HG03457 (cell line): ENCODE data around the gene ZNF367.
"Not testable (repeated sequence)": the region's sequence is repeated elsewhere in the genome, so short reads cannot be mapped to it uniquely, and the experiment has no call there.

ENCODE experiments used
- ATAC-seq: cut with Tn5 transposase; IDR thresholded peaks from one replicate; pipeline ENCODE4 v1.9.1; 2021; ENCODE audit warnings: moderate number of reproducible peaks; ENCODE audit not compliant: unreplicated experiment

ZNF367 gene

DNA sequence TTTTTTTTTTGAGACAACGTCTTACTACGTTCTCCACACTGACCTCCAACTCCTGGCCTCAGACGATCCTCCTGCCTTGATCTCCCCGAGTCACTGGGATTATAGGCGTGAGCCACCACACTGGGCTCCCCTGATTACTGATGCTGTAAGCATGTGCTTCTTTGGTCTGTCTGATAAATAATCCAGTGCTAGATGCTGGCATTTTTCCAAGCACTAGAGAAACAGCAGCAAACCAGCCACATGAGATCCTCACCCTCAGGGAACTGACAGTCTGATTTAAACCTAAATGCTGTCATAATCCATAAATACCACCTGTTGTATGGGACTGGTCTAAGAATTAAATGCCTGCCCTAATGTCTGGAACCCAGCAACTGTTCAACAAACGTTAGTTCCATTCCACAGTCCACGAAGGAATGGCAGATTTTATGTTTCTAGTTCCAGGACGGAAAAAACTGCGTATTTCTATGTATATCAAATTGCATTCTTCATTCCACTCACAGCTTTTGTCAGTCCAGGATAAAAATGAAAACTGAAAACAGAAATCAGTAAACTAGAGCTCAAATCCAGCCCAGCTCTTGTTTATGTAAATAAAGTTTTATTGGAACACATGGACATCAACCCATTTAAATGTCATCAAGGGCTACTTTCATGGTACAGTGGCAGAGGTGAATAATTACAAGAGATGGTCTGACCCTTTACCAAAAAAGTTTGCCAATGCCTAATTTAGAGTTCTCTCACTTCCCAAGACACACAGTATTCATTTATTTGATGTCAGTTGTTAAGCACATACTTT is 54.8 kb downstream of the ZNF367 start:
- no peak for ATAC-seq

DNA sequence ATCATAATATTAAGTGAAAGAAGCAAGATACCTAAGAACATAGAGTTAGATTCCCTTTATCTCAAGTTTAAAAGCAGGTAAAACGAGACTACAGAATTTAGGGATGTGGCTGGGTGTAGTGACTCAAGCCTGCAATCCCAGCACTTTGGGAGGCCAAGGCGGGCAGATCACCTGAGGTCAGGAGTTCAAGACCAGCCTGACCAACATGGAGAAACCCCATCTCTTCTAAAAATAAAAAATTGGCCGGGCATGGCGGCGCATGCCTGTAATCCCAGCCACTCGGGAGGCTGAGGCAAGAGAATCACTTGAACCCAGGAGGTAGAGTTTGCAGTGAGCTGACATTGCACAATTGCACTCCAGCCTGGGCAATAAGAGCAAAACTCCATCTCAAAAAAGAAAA is 56.1 kb downstream of the ZNF367 start:
- not testable (repeated sequence) for ATAC-seq

DNA sequence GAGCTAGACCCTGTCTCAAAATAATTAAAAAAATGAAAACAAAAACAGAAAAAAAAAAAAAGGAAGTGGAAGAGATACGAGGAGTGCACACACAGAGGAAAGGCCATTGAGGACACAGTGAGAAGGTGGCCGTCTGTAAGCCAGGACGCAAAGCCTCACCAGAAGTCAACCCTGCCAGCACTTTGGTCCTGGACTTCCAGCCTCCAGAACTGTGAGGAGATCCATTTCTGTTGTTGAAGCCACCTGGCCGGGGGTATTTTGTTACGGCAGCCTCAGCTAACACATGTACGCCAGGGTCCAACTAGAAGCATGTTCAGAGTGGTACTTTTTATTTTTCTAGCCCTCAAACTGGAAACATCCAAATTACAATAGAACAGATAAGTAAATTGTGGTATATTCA is 56.5 kb downstream of the ZNF367 start:
- ATAC-seq = no peak

DNA sequence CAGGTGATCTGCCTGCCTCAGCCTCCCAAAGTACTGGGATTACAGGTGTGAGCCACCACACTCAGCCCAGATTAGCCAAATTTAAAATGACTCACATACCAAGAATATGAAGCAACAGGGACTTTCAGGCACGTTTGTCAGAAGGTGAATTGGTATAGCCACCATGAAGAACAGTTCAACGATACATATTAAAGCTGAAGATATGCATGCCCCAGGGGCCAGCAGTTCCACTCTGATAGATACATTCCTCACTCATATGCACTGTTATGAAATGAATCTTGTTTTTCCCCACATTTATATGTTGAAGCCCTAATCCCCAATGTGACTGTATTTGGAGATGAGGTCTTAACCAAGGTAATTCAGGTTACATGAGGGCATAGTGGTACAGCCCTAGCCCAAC is 57.2 kb downstream of the ZNF367 start:
- no peak for ATAC-seq

DNA sequence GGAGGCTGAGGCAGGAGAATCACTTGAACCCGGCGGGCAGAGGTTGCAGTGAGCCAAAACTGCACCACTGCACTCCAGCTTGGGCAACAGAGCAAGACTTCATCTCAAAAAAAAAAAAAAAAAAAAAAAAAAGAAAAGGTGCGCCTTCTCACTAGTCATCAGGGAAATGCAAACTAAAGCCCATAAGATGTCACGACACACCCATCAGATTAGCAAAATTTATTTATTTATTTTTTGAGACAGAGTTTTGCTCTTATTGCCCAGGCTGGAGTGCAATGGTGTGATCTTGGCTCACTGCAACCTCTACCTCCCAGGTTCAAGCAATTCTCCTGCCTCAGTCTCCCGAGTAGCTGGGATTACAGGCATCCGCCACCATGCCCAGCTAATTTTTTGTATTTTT is 57.6 kb downstream of the ZNF367 start:
- not testable (repeated sequence) for ATAC-seq

DNA sequence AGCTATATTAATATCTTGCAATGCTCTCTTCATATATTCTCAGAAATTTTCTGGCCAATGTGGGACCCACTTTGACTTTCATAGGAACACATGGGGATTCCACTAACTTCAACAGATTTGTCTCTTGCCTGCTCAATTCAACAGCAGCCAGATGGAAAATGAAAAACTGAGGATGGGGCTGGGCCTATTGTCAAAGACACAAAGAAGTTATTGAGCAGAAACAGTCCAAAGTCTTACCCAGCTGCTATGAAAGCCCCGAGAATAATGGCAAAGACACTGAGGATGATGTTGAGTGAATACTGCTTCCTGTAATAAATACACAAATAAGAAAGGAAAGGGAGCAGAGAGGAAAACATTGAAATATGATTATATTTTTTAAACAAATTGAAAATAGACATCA is 67.3 kb downstream of the ZNF367 start:
- ATAC-seq = no peak

DNA sequence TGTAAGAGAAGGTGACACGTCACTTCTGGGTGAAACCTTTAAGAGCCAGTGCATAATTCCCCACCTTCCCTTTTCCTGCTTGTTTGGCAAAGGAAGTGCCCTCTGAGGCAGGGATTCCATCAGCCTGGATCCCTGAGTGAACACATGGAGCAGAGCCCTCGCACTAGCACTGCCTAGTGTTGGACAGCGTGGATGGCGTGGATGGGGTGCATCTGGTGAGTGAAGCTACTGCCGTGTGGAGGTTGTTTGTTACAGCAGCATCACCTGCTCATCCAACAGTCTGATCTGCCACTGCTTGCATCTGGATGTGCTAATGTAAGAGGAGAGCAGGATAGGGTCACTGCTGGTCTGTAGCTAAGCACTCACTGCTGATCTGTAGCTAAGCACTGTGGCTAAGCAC is 69.9 kb downstream of the ZNF367 start:
- ATAC-seq = no peak

DNA sequence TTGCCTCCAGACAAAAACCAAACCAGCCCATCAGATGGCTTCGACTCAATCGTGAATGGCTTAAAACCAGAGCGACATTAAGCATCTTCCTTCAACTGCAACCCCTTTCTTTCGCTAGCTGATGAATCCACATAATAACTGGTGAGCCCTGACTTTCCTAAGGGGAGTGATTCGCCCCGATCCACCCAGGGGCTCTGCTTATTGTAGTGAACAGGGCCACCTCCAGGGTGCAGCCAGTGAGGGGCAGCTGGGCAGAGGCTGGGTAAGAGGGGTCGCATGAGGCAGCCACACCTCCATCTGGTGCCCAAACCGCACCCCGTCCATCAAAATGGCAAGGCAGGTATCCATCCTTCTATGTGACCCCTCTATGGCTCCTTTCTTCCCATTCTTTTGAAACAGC is 72.6 kb downstream of the ZNF367 start:
- no peak for ATAC-seq

DNA sequence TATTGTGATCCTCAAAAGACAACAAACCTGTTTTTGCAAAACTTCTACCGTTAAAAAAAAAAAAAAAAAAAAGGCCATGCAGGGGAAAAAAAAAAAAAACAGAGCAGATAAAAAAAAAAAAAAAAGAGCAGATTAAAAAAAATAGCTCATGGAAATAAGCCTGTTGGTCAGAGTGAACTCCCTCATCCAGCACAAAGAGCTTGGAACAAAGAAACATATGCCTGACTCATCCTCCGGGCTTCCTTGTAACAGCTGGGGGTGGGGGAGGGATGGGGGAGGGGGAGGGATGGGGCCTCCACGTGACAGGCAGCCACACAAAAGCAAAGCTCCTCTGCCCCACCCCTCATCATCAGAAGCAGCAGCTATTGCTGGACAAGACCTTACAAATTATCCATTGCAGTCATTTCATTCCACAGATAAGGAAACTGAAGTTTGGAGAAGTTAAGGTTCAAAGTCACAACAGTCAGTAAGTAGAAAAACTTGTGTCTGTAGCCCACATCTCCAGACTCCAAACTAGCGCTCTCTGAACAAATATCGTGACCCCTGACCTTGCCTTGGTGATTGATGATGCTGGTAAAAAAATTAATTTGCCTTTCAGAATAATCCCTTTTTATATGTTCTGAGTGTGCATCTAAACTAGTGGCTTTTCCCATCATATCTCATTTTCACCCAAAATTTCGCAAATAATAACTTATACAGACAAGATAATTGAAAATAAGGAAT is 73.6 kb downstream of the ZNF367 start:
- no peak for ATAC-seq

DNA sequence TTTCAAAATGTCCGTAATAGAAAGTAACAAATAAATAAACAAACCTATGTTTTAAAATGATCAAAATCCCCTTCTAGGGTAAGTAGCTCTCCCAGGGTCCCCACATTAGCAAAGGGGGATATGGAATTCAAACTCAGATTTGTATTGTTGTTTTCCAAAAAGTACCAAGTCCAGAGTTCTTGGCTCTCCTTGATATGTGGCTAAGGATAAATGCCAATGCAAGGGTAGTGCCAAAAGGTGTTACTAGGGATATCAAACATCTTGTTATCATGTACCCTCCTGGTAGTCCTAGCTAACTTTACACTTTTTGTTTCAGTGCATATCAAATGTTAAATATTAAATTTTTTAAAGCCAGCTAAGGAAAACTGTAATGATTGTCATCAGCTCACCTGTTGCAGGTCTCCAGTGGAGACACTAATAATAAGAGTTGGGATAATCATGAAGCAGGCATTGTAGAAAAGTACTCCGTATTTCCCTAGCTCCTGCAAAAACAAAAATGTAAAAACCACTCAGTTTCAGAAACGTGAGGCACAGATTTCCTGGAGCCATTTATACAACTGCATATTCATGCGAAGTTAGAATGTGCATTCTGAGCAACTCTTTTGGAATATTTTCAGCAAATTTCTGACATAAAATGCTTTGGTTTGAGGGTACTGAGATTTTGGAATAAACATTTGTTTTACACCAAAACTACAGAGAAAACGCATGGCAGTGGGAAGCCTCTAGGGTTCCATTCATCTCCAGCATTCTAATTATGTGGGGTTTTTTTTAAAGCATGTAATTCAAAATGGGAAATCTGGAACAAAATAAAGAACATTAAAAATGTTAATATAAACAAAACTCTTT is 74.4 kb downstream of the ZNF367 start:
- no peak for ATAC-seq

DNA sequence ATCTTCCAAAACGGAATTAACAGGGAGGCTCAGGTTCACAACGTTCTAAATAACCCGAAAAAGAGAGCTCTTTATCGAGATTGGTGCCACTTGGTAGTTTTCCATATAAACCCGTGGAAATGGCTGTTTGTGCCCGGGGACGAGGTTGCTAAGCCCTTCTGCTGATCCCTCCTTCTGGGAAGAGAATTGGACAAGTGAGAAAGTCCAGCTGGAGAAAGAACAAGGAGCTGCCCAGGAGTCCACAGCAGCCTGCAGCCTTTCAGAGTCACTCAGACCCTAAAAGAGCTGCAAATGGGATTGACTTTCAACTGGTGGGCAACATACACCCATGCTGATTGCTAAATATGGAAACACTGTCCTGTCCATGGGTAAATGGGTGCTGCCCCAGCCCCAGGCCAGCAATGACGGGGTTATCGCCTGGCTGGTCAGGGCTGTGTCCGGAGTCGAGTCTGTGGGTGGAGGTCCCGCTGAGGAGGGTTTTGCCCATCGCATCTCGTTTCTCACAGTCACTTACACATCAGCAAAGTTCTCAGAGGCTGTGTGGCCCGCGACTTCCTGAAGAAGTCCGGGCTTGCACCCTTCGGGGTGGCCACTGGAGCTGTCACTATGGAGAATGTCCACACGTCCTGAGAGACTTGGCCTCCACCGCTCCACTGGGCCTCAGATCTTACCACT is 75.5 kb downstream of the ZNF367 start:
- no peak for ATAC-seq

DNA sequence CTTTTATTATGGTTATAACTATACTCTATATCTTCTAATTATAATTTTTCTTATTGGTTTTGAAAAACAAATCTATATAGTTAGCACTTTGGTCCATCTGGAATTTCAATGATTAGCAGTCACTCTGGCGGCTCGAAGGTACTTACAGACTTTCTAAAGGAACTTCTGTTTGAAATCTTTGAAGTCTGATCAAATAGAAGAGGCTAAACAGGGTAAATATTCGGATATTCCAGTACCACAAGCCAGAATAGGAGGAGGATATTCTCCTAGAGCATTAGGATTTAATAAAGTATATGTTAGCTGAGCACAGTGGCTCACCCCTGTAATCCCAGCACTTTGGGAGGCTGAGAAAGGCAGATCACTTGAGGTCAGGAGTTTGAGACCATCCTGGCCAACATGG is 77.5 kb downstream of the ZNF367 start:
- ATAC-seq = no peak

DNA sequence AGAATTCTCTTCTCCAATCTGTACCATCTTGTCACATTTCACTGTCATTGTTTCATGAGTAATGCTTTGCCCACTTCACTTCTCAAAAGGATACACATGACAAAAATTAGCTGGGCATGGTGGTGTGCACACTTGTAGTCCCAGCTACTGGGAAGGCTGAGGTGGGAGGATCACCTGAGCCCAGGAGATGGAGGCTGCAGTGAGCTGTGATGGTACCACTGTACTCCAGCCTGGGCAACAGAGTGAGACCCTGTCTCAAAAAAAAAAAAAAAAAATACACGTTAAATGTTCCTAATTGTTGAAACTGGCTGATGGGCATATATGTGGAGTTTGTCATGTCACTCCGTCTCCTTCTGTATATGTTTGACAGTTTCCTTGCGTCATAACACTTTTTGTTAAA is 79.9 kb downstream of the ZNF367 start:
- no peak for ATAC-seq
